OCI-LY7 (cell line): ENCODE data around the gene BIRC2. TPM values are rescaled to one million over a fixed set of nuclear protein-coding genes. Genes with fewer than 3 reads are reported as not detected.
A peak's percentile ranks its signal among the peaks of the same experiment; 100 is the strongest.

Experiments used
- BruUV-seq: library from RNA; stranded (reverse); fragments of 400-500 nt; replicated peaks from 2 replicates; lab custom pipeline; 2021; lab: Mats Ljungman, UMichigan
- CTCF ChIA-PET: fragments of 300-600 bp; sonication (Branson Sonifier 250); formaldehyde crosslinking; loops from one replicate; lab custom pipeline; 2022; ENCODE audit warnings: antibody characterized with exemption; ENCODE audit not compliant: unreplicated experiment; lab: Charles Lee
- POLR2A ChIA-PET: fragments of 300-600 bp; sonication (Branson Sonifier 250); formaldehyde crosslinking; loops from one replicate; lab custom pipeline; 2022; ENCODE audit warnings: antibody characterized with exemption; lab: Charles Lee
- DNase-seq: peaks from one replicate; pipeline ENCODE4 v3.0.0-alpha.2; 2015; ENCODE audit warnings: low spot score
- H2AFZ ChIP-seq: fragments of 200-600 bp; sonication (generic), shearing (Covaris generic); 2 replicates; pipeline ENCODE4 v1.6.1; 2014; ENCODE audit warnings: mild to moderate bottlenecking, antibody characterized with exemption, low read length, moderate library complexity
- H3K27ac ChIP-seq: fragments of 200-600 bp; sonication (generic); 2 replicates; pipeline ENCODE4 v1.5.1; 2014; ENCODE audit warnings: mixed run types, low read depth, mild to moderate bottlenecking, moderate library complexity, low read length, inconsistent platforms; ENCODE audit not compliant: poor library complexity, severe bottlenecking
- H3K36me3 ChIP-seq: fragments of 200-600 bp; sonication (generic); 2 replicates; pipeline ENCODE4 v1.6.1; 2014; ENCODE audit warnings: mild to moderate bottlenecking, antibody characterized with exemption, low read length, moderate library complexity, mixed read lengths; ENCODE audit not compliant: insufficient read depth
- H3K4me1 ChIP-seq: fragments of 200-600 bp; sonication (generic); 2 replicates; pipeline ENCODE4 v1.5.1; 2014; ENCODE audit warnings: mild to moderate bottlenecking, low read length; ENCODE audit not compliant: insufficient read depth, poor library complexity, severe bottlenecking
- H3K4me2 ChIP-seq: fragments of 200-600 bp; sonication (generic); 2 replicates; pipeline ENCODE4 v1.6.1; 2014; ENCODE audit warnings: mild to moderate bottlenecking, low read length
- H3K4me3 ChIP-seq: fragments of 200-600 bp; sonication (generic); 2 replicates; pipeline ENCODE4 v1.5.1; 2014; ENCODE audit warnings: mild to moderate bottlenecking, low read depth, low read length; ENCODE audit not compliant: poor library complexity, severe bottlenecking
- H3K79me2 ChIP-seq: fragments of 200-600 bp; sonication (generic); 2 replicates; pipeline ENCODE4 v1.6.1; 2016; ENCODE audit warnings: low read depth, mild to moderate bottlenecking, low read length, moderate library complexity, mixed read lengths; ENCODE audit not compliant: insufficient read depth
- H3K9me2 ChIP-seq: fragments of 200-600 bp; sonication (generic); 2 replicates; pipeline ENCODE4 v1.6.1; 2016; ENCODE audit warnings: mild to moderate bottlenecking, low read length, mixed read lengths; ENCODE audit not compliant: insufficient read depth
- H3K9me3 ChIP-seq: fragments of 200-600 bp; sonication (generic); 2 replicates; pipeline ENCODE4 v1.6.1; 2014; ENCODE audit warnings: mild to moderate bottlenecking, mixed run types, low read length, mixed read lengths
- H4K20me1 ChIP-seq: fragments of 200-600 bp; sonication (generic); 2 replicates; pipeline ENCODE4 v1.6.1; 2014; ENCODE audit warnings: mild to moderate bottlenecking, antibody characterized with exemption, low read length, moderate library complexity, mixed read lengths; ENCODE audit not compliant: insufficient read depth
- CTCF ChIP-seq: fragments of 200-600 bp; sonication (generic); conservative IDR thresholded peaks from 2 replicates; pipeline ENCODE4 v1.5.1; 2014; ENCODE audit warnings: mild to moderate bottlenecking, antibody characterized with exemption, low read length, moderate library complexity, mixed read lengths
- EZH2phosphoT487 ChIP-seq: fragments of 200-600 bp; sonication (generic); IDR thresholded peaks from 2 replicates; pipeline ENCODE4 v1.6.1; 2018; ENCODE audit warnings: low read depth, borderline replicate concordance, mild to moderate bottlenecking, mixed run types, antibody characterized with exemption, low read length, moderate library complexity, mixed read lengths
- intact Hi-C: fragments of 100-400 bp; cut with micrococcal nuclease; formaldehyde crosslinking; loops from one replicate; pipeline ENCODE4 v1.10.0; 2022; ENCODE audit not compliant: unreplicated experiment
- total RNA-seq, 2 experiments: library from RNA; depleted of rRNA in 1 of 2; stranded (reverse); fragments of >200 nt in 1 of 2; shearing (Covaris generic) in 1 of 2; gene quantifications; 2 replicates each; pipeline ENCODE4 v1.2.3, GENCODE V29; 2014 to 2022

BIRC2 gene
- total RNA-seq, 2 experiments from 2014 or later, result 36.1 to 38.0 TPM

- ChIA-PET POLR2A (interaction anchor here (0.8 to 12.5 kb wide), 8 partner anchors 11 to 247 kb away, joined by 3 to 102 read pairs (median 4); no protein-coding TSS in a partner anchor), CTCF (interaction anchor here (1.1 kb wide), 1 partner anchor 19 kb away, joined by 4 read pairs; no protein-coding TSS in a partner anchor)
- Histone ChIP-seq H3K4me3 (peak overlapping the region; percentile 45), H3K9me2 (no peaks in the 10 kb centered on the region), H4K20me1 (no peaks in the 10 kb centered on the region), H3K79me2 (peaks cover 9% of the 10 kb centered on the region), H3K9me3 (no peaks in the 10 kb centered on the region), H3K4me1 (peaks cover 48% of the 10 kb centered on the region), H3K4me2 (peak overlapping the region; percentile 69), H2AFZ (peak overlapping the region; percentile 96), H3K36me3 (no peaks in the 10 kb centered on the region), H3K27ac (peak overlapping the region; percentile 42)
- BruUV-seq, result no TSS peak
- TF ChIP-seq EZH2phosphoT487 (no peak), CTCF (no peak)
- DNase-seq, result peak; percentile 30
- intact Hi-C loops, result no loop called here
These were observed 33.6 kb upstream of the BIRC2 start for GRCh38 chr11:102313238-102313940.

GRCh38 chr11:102314784-102315183, 32.2 kb upstream of the BIRC2 start:
- Histone ChIP-seq H3K4me1 (peaks cover 47% of the 10 kb centered on the region), H2AFZ (peak overlapping the region; percentile 96; the same call in 1 of the 2 replicates), H3K27ac (peak overlapping the region; percentile 23)

More at GRCh38 chr11:102314784-102315183, 32.2 kb upstream of the BIRC2 start:
- no peak for TF ChIP-seq CTCF
- TF ChIP-seq EZH2phosphoT487, result no peak
- CTCF ChIA-PET, result interaction anchor here (1.0 to 2.2 kb wide), 2 partner anchors 20 to 78 kb away, joined by 3 to 8 read pairs; no protein-coding TSS in a partner anchor
- no peak for DNase-seq
- Histone ChIP-seq H3K4me3 (no peak overlapping the region), H4K20me1 (no peaks in the 10 kb centered on the region), H3K9me3 (no peaks in the 10 kb centered on the region), H3K36me3 (peaks cover 3% of the 10 kb centered on the region; the same call in 1 of the 2 replicates), H3K9me2 (no peaks in the 10 kb centered on the region), H3K79me2 (peaks cover 23% of the 10 kb centered on the region), H3K4me2 (peak overlapping the region; percentile 21; the same call in 1 of the 2 replicates)
- intact Hi-C loops, result no loop called here
- POLR2A ChIA-PET, result interaction anchor here (0.6 to 12.5 kb wide), 6 partner anchors 8 to 112 kb away, joined by 3 to 102 read pairs (median 4); no protein-coding TSS in a partner anchor
- BruUV-seq, result no TSS peak
